NAMALWA (cell line): ENCODE measurements around the gene SH2D4B.

Experiments used
- DNase-seq: peaks from one replicate; pipeline ENCODE4 v3.0.0-alpha.2; 2015; ENCODE audit warnings: low spot score

SH2D4B gene

GRCh38 chr10:80504158-80504811, 33.4 kb upstream of the SH2D4B start:
- no peak for DNase-seq

GRCh38 chr10:80504897-80505465, 32.7 kb upstream of the SH2D4B start:
- no peak for DNase-seq

DNA sequence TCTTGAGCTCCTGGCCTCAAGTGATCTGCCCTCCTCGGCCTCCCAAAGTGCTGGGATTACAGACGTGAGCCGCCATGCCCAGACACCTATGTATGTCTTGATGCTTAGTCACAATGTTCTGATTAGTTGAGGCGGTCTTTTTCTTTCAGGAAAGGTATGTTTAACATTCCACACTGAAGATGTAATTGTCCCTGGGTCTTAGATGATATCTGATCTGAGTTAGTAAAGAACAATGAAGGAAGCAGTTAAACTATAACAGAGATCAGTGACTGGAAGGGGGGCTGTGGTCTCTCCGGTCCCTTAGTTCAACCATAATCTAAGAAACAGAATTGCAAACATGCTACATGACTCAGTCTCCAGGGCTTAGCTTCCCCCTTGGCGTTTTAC, 31.5 kb upstream of the SH2D4B start:
- no peak for DNase-seq

DNA sequence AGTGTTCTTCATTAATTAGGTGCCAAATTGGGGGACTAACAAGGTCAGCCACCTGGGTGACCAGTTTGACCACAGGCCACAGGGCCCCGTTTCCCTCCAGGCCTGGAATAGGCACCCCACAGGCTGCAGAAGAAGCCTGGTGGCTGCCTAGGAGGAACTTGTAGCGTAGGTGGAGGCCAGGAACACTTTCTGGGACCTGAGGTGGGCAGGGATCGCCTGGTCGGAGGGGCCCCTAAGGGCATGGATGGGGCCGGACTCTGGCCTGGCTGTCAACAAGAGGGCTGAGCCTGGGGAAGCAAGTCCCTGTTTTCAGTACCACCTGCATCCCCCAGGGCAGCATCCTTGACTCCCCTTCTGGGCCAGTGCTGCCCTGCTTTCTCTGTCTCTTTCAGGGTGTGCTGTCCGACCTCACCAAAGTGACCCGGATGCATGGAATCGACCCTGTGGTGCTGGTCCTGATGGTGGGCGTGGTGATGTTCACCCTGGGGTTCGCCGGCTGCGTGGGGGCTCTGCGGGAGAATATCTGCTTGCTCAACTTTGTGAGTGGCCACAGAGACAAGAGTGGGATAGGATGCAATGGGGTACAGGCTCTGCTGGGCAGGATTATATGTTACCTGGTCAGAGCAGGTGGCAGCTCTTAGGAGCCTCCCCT, 30.7 kb upstream of the SH2D4B start:
- DNase-seq, result no peak

- no peak for DNase-seq
Observed at GRCh38 chr10:80509108-80509402, 28.6 kb upstream of the SH2D4B start.

DNA sequence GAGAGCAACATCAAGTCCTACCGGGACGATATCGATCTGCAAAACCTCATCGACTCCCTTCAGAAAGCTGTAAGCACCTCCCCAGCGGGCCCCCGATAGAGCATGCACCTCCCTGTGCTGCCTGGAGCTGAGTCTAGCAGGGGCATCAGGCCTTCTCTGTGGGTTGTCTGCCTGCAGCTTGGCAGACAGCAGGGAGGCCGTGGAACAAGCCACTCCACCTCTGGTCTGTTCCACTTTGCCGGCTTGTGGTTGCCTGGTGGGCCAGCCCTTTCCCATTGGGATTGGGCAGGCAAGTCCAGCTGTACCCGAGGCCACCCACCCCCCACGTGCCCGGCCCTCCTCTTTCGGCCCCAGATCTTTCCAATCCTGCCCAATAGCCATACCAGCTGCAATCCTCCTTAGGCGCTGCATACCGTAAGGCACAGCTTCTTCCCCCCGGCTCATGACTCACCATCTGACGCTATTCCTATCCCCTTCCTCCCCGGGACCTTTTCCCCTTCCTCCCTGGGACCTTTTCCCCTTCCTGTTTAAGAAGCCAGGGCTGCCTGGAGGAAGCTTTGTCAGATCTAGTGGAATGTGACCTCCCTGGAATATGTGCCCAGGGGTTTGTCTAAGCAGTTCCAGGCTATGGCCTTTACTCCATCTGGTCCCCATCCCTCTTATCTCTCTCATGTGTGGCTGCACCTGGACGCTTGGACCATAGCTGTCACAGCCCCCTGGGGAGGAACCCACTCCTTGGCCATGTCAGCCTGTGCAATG, 28.1 kb upstream of the SH2D4B start:
- no peak for DNase-seq

- no peak for DNase-seq
Observed at GRCh38 chr10:80512031-80512526, 25.6 kb upstream of the SH2D4B start.

- DNase-seq, result no peak
Observed at GRCh38 chr10:80513106-80513505, 24.6 kb upstream of the SH2D4B start.

- DNase-seq, result no peak
Observed at GRCh38 chr10:80515511-80515910, 22.2 kb upstream of the SH2D4B start.

DNA sequence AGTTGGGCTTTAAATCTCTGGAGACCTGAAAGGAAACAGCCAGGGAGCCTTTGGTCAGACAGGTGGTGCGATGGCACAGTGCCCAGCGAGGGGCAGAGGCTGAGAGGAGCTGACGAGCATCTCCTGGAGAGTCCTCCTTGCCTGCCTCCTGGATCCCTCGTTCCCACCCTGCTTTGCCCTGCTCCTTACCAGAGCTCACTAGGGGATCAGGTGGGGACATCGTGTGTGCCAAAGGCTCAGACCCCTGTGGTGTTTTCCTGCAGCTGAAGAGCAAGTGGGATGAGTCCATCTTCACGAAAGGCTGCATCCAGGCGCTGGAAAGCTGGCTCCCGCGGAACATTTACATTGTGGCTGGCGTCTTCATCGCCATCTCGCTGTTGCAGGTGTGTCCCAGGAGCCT, 21.8 kb upstream of the SH2D4B start:
- no peak for DNase-seq

DNA sequence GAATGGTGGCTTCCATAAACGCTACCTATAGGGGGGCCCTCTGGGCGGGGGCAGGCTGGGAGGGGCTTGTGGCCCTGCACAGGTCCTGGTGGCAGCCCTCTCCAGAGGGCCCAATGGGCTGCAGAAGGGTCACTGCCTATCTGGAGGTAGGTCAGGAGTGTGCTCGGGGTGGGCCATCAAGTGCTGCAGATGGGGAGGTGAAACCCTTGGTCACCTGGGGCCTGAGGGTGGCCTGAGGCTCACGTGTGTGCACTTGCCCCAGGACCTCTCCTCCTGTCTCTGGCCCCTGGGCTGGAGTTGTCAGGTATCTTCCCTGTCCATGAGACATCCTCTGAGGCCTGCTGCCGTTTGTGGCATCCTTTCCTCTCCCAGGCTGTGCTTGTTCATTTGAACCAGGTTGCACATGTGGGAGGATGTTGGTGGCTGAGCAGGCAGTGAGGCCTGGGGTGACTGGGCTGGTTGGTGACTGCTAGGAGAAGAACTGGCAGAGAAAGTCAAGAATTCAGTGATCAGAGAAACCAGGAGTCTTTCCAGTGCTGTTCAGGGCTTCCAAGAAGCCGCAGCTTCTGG, 21.1 kb upstream of the SH2D4B start:
- DNase-seq, result no peak

GRCh38 chr10:80517416-80518142, 20.1 kb upstream of the SH2D4B start:
- DNase-seq, result no peak

DNA sequence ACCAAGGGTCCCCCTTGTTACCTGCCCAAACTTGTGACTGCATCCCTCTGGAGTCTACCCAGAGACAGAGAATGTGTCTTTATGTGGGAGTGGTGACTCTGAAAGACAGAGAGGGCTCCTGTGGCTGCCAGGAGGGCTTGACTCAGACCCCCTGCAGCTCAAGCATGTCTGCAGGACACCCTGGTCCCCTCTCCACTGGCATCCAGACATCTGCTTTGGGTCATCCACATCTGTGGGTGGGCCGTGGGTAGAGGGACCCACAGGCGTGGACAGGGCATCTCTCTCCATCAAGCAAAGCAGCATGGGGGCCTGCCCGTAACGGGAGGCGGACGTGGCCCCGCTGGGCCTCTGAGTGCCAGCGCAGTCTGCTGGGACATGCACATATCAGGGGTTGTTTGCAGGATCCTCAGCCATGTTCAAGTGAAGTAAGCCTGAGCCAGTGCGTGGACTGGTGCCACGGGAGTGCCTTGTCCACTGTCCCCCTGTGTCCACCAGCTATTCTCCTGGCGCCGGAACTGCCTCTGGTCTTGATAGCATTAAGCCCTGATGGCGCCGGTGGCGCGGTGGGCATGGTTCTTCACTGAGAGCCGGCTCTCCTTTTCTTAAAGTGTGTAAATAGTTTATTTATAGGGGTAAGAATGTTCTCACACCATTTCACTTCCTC, 19.4 kb upstream of the SH2D4B start:
- no peak for DNase-seq

DNA sequence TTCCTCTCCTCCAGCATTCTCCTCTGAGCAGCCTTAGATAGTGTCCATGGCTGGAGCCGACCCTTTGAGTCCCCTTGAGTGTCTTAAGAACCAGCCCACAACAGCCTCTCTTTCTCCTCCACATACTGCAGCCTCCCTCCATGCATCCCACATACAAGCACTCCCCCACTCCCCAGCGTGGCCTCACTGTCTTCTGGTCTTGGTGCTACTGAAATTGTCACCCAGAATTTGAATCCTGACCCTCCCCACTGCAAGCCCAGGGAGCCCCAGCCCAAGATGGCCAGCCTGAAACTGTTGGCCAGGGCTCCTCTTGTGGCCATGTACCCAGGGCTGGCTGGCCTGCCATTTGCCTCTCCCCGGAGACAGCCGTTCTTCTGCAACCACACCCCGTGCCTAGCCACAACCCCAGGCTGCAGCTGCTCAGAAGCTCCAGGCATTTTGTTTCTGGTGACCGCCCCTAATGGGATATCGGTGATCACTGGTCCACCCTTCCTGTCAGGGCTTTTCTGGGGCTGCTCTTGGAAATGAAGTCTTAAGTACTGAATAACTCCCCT, 18.8 kb upstream of the SH2D4B start:
- no peak for DNase-seq

- DNase-seq, result no peak
Observed at GRCh38 chr10:80519936-80520650, 17.6 kb upstream of the SH2D4B start.

GRCh38 chr10:80520661-80521470, 16.8 kb upstream of the SH2D4B start:
- DNase-seq, result no peak

DNA sequence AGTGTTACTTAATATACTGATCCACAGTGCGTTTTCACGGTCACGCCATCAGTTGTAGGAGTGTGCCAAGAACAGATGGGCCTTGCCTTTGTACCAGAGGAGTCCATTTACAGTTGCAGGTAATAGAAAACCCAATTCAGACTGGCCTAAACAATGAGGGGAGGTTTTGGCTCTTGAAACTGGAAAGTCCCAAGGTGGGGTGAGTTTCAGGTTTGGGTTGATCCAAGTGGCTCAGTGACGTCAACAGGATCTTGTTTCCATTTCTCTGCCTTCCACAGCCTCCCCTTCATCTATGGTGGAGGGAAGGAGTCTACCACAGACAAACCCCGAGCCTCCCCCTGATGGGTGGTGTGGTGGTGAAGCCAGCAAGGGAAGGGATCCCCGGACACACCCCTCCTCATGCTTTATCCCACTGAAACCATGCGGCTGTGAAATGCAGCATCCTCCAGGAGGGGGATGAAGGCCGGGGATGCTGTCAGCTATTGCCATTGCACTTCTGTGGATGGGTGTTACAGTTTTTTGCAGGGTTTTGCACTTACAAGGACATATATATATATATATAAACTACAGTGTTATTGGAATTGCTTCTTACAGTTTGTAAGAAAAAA, 14.8 kb upstream of the SH2D4B start:
- no peak for DNase-seq

GRCh38 chr10:80523773-80524172, 13.9 kb upstream of the SH2D4B start:
- DNase-seq, result no peak
